Brain microvascular endothelial cell (primary cell): Measurements from ENCODE around the gene TAPBPL.

ENCODE experiments used
- DNase-seq: peaks from one replicate; pipeline ENCODE4 v3.0.0-alpha.2; 2020
- H3K27ac ChIP-seq: fragments of 250-450 bp; sonication (Bioruptor Pico); 2 replicates; pipeline ENCODE4 v1.5.1; 2020; ENCODE audit warnings: mild to moderate bottlenecking, moderate library complexity
- H3K27me3 ChIP-seq: fragments of 250-450 bp; sonication (Bioruptor Pico); replicated peaks from 2 replicates; pipeline ENCODE4 v1.5.1; 2020; ENCODE audit warnings: mild to moderate bottlenecking
- H3K36me3 ChIP-seq: fragments of 250-450 bp; sonication (Bioruptor Pico); replicated peaks from 2 replicates; pipeline ENCODE4 v1.5.1; 2020; ENCODE audit warnings: mild to moderate bottlenecking
- H3K4me3 ChIP-seq: 2 replicates; pipeline ENCODE4 v1.5.1; 2011; ENCODE audit warnings: low read depth, mild to moderate bottlenecking, control low read depth, low read length, moderate library complexity
- CTCF ChIP-seq: IDR thresholded peaks from 2 replicates; pipeline ENCODE4 v1.5.1; 2011; ENCODE audit warnings: low read depth, mild to moderate bottlenecking, moderate library complexity, low read length, control low read depth, inconsistent platforms; ENCODE audit errors: missing control alignments
- in situ Hi-C: cut with HindIII; loops from 2 replicates; pipeline ENCODE4 v1.10.0; 2017; ENCODE audit warnings: low sequenced_read_pairs, low pct_ligation_motif_present

Gene TAPBPL

GRCh38 chr12:6450091-6450868 lies 1.6 kb upstream of the TAPBPL start:
- in situ Hi-C loops, result no loop called here
- no peak for DNase-seq
- H3K27me3 ChIP-seq, result no peaks in the 10 kb centered on the region
- peak overlapping the region; percentile 70 for H3K4me3 ChIP-seq
- H3K27ac ChIP-seq, result no peak overlapping the region
- H3K36me3 ChIP-seq, result no peaks in the 10 kb centered on the region
- no peak for TF ChIP-seq CTCF

- peak overlapping the region; percentile 70 for H3K4me3 ChIP-seq
- in situ Hi-C loops, result no loop called here
- H3K27ac ChIP-seq, result peak overlapping the region; percentile 85
- TF ChIP-seq CTCF, result no peak
- no peaks in the 10 kb centered on the region for H3K27me3 ChIP-seq
- DNase-seq, result no peak
- H3K36me3 ChIP-seq, result no peaks in the 10 kb centered on the region
Measured at GRCh38 chr12:6450869-6451347, 934 bp upstream of the TAPBPL start.

GRCh38 chr12:6452245-6452943 lies 552 bp downstream of the TAPBPL start:
- no peak for TF ChIP-seq CTCF
- no peak for DNase-seq
- peak overlapping the region; percentile 85 for H3K27ac ChIP-seq

GRCh38 chr12:6452944-6453630 lies 1.2 kb downstream of the TAPBPL start:
- Histone ChIP-seq H3K36me3 (peaks cover 7% of the 10 kb centered on the region), H3K27me3 (no peaks in the 10 kb centered on the region), H3K27ac (no peak overlapping the region), H3K4me3 (no peak overlapping the region)
- no peak for DNase-seq
- no peak for TF ChIP-seq CTCF
- in situ Hi-C loops, result no loop called here

More at GRCh38 chr12:6452245-6452943, 552 bp downstream of the TAPBPL start:
- in situ Hi-C loops, result no loop called here
- Histone ChIP-seq H3K4me3 (peak overlapping the region; percentile 70), H3K27me3 (no peaks in the 10 kb centered on the region), H3K36me3 (peaks cover 1% of the 10 kb centered on the region)

- no peak for TF ChIP-seq CTCF
- Histone ChIP-seq H3K27ac (no peak overlapping the region), H3K36me3 (peaks cover 21% of the 10 kb centered on the region), H3K4me3 (no peak overlapping the region), H3K27me3 (no peaks in the 10 kb centered on the region)
- in situ Hi-C loops, result no loop called here
- no peak for DNase-seq
Measured at GRCh38 chr12:6457220-6457945, 5.5 kb downstream of the TAPBPL start.
